ENCODE data around the gene SRSF2. TPM values are rescaled to one million over a fixed set of nuclear protein-coding genes. Genes with fewer than 3 reads are reported as not detected.

SRSF2 gene
- total and polyA plus RNA-seq, 9 of the 15 experiments (the other 6 are each of a cell fraction or from before 2014, with no cell fraction given) = 161 to 583 (median 393) TPM

- TF ChIP-seq PTTG1 (tag; IDR thresholded peaks at IDR 0.05; ENCODE audit: low read depth) = no peak
- TF ChIP-seq CSDE1 (IDR thresholded peaks at IDR 0.05) = no peak
- TF ChIP-seq NFIC (IDR thresholded peaks at IDR 0.05) = peak; percentile 81
- TF ChIP-seq ARID1B (IDR thresholded peaks at IDR 0.05) = 0 out of 2 replicates have a peak, but pooled peaks have one; percentile 19
- TF ChIP-seq BMI1 (IDR thresholded peaks at IDR 0.05; ENCODE audit: low read length) = no peak
- no peak for TF ChIP-seq SMAD1 (IDR thresholded peaks at IDR 0.05; ENCODE audit: low read depth, low read length, partially characterized antibody)
- peak; percentile 24; the same call in 1 of the 2 replicates for TF ChIP-seq ZBTB17 (CRISPR knock-in tag; IDR thresholded peaks at IDR 0.05)
- TF ChIP-seq EP400 (IDR thresholded peaks at IDR 0.05) = peak; percentile 74
- peak; percentile 95 for TF ChIP-seq ZNF263 (CRISPR knock-in tag; IDR thresholded peaks at IDR 0.05; ENCODE audit: borderline replicate concordance)
- peak; percentile 90; the same call in 1 of the 2 replicates for TF ChIP-seq TOE1 (IDR thresholded peaks at IDR 0.05; ENCODE audit: borderline replicate concordance)
- TF ChIP-seq TOE1 (CRISPR knock-in tag; IDR thresholded peaks at IDR 0.05; ENCODE audit: borderline replicate concordance, low read depth) = peak; percentile 41; the same call in 1 of the 2 replicates
- no peak for TF ChIP-seq PHB (CRISPR knock-in tag; IDR thresholded peaks at IDR 0.05)
- no peak for TF ChIP-seq ZNF280A (IDR thresholded peaks at IDR 0.05; ENCODE audit: low read depth, partially characterized antibody)
- 0 out of 2 replicates have a peak, but pooled peaks have one; percentile 75 for TF ChIP-seq TGIF2 (CRISPR knock-in tag; IDR thresholded peaks at IDR 0.05)
- TF ChIP-seq PHF8 (IDR thresholded peaks at IDR 0.05; ENCODE audit: borderline replicate concordance, low read length) = peak; percentile 76; the same call in 1 of the 2 replicates
- 0 out of 2 replicates have a peak, but pooled peaks have one; percentile 55 for TF ChIP-seq DPF2 (IDR thresholded peaks at IDR 0.05)
- TF ChIP-seq POLR2A (conservative IDR thresholded peaks at IDR 0.05) = peak; percentile 82; the same call in 1 of the 2 replicates
Measured at GRCh38 chr17:76737676-76738467, 741 bp upstream of the SRSF2 start, which contains the start of gene MFSD11 (continued).

Data from K562 (cell line).